SW 1271 (cell line): ENCODE data around the gene ARHGAP15.

Source experiments
- DNase-seq, 2 experiments: peaks; one replicate each; lab custom pipeline; 2025; lab: John Stamatoyannopoulos, UW

ARHGAP15 gene

DNA sequence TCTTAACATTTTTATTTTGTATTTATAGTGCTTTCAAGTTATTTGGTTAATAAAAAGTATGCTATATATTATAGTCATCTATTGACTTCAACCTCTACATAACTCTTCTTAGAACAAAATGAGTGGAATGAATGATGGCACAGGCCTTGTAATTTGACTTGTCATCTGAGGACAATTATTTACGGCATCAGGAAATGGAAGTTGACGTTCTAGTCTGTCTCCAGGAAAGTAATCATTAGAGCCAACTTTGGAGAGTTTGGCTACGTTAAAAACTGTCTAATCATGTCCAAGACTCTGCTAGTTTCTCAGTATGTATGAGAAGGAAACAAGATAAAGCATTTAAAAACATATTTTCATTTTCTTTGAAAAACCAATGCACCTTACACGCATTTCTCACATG, 353.6 kb downstream of the ARHGAP15 start:
- no peak for DNase-seq

DNA sequence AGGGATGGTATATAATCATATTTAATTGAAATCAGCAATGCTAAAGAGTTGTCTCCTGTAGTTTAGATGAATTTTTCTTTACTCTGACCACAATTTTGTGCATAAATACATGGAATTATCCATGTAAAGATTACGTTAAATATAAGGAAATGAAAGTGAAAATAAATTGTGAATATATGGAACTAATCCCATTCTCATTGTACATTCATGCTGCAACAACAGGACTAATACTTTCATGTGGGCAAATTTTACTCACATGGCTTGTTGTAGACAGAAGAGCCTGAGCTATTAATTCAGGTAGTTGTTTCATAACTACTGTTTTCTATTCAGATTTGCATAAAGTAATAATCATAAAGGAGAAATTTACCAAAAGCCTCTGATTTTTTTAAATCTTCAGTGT, 357.8 kb downstream of the ARHGAP15 start:
- DNase-seq, result no peak

DNA sequence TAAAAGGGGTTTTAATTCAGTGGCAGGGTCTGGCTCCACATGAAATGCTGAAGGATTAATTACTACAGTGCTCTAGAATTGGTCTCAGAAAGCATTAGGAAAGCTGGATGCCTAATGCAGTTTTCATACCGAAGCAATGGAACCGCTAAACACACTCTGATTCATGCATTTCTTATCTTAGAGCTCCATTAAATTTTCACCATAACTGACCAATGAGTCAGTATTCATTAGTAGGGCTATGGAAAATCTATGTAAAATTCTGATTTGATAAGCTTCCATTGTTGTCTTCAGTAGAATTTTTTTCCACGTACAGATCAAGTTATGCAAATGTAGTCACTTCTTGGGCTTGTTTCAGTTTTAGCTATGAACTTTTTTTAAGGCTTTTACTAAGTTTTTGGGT, 359.9 kb downstream of the ARHGAP15 start:
- peak in 1 of 2 experiments; percentile 58 for DNase-seq

DNA sequence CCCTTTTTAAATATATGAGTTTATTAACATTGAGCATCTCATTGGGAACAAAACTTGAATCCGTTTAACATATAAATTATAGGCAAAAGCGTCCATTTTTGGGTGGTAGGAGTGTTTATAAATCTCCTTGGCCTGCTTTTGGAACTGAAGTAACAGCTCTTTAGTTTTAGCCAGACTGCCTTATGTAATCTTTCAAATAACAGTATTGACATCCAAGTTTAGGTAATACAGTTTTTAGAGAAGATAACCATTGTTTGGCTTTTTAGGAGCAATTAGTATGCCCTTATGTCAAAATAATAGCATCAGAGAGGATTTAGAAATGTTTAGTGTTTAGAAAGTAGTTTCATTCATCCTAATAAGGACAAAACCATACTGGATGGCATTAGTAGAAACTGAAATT, 361.9 kb downstream of the ARHGAP15 start:
- no peak for DNase-seq

DNA sequence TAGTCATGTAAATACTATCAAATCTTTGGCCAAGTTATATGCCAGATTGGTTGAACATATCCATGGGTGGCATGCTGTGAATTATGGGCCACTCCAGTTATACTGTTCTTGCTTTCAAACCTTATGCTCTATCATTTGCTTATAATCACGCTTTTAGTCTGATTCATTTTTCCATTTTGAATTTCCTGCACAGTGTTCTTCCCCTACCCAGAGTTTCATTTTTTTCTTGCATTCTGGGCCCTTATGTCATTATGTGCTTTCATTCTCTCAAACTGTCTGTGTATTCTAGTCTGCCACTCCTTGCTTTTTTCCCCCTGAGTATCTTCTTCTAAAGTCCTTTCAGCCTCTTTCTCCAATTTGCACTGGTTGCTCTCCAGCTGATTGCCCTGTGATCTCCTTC, 364.1 kb downstream of the ARHGAP15 start:
- no peak for DNase-seq

DNA sequence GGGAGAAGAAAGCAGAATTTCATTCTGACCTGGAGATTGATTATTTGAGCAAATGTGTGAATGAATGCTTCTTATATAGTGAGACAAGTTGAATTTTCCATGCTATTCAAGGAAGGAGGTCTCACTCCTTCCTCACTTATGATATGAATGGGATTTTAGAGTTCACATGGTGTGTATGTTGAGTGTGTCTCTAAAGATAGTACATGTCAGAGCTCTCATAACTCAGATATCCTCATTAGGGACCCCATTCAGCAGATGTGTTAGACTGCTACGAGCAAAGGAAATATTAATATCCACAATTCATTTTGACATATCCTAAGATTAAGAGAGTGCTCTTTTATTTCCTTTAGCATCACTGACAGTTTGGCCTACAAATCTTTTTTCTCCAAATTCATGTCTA, 368.5 kb downstream of the ARHGAP15 start:
- DNase-seq, result no peak

DNA sequence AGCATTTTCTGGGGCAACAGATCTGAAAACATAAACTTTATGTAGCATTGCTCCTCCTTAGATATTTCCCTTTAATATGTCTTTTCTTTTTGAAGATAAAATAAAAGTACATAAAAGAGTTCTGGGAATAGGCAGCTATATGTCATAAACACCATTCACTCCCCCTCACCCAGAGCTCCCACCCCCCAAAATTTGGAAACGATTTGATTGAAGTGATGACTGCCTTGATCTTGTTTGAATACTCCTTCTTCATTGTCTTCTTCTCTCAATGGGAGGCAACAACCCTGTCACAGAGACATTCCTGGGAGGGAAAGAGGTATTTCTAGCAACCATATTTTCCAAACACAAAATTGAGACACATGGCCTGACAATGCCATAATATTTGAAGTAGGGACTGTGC, 369.3 kb downstream of the ARHGAP15 start:
- DNase-seq, result no peak

DNA sequence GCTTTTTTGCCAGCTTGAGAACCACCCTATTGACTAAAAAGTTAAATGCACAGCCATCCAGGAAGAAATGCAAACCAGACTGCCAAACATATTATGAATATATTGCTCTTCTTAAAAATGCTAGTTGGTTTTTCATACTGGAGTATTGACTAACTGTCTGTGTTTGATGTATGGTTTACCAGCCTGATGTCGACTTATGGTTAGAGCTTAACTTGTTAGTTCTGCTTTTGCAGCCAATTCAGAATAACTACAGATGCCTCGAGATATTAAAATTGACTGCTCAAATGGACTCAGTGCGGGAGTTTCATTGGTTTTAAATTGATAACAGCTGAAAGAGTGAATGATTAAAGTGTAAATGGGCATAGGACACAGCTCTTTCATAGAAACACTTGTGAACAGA, 369.8 kb downstream of the ARHGAP15 start:
- DNase-seq, result no peak

DNA sequence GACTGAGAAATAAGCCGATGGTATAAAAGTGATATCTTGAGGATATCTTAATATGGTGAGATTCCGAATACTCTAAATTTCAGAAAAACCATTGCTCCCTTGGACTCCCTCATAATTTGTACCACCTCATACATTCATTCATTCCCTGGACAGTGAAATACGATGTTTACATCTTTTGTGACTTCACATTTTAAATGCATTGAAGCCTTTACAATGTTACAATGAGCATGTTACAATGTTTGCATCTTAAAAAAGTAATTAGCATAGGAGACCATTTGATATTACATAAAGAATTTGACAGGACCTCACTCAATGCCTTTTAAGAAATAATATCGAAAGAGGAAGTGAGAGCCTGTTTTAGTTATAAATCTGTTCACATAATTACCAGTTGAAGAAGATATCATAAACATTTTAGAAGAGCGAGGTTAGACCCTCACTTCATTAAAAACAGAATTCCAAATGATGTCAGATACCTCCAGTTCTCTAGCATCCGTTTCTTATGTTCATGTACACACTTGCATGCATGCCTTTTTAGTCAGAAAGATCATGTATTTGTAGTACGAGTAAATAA, 372.0 kb downstream of the ARHGAP15 start:
- DNase-seq, result no peak

DNA sequence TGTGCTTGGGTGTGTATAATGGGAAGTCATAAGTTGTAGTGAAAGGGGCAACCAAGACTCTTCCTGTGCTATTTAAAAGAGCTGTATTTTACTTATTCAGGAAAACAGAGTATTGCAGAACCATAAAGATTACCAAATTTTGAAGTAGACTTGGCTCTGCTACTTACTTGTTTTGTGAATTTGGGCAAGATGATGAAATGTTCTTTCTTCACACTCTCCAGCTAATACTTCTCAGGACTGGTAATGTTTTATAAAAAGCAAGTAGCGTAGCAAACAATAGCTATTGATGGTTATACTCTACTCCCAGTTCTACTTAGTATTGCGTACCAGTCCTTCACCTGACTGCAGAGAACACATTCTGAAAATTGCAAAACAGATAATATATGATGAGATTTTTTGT, 374.1 kb downstream of the ARHGAP15 start:
- DNase-seq, result no peak

DNA sequence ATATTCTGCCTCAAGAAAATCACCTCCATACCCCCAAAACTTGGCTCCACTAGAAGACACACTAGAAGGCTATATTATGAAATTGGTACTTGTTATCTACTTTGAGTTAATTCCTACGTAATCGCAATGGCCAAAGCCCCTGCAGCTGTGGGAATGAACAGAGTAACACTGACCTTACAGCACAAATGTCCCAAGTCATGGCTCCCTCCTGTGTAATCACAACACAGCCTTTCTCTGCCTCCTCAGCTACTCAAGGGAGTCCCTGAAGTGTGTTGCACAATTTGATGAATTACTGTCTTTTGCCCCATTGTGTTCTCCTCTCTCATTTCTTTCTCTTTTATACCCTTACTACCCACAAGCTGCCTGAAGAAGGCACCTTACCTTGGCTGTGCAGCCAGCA, 375.2 kb downstream of the ARHGAP15 start:
- no peak for DNase-seq

DNA sequence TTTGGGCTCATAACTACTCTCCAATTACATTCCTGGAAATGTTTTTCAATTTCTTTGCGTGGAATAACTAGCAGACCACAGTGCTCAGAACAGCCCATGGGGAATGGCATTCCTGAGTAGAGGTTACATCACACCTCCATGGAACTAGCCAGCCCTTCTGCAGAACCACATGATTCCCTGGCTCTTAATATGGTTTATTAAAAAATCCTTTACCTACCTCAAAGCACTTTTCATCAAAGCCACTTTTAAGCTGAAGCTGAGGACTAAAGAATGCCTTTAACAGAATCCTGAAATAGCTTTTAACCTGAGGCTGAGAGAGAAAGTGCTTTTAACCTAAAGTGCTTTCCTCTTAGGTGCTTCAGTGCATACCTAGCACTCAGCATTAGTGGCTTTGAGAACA, 376.3 kb downstream of the ARHGAP15 start:
- no peak for DNase-seq

DNA sequence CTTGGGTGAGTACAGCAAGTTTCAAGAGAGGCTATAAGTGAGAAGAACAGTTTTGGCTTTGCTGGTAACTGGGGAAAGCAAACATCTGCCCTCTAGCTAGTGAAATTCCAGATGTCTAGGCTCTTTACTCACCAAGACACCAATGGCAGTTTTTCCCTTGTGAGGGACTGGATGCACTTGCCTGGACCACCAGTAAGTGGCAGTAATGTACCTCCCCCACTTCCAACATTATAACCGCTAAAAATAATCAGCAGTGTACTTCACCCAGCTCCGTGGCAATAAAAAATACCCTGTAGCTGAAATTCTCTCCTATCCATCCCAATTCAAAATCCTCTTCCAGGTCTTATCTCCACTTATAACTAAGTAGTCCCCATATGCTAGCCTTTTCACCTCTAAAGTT, 383.9 kb downstream of the ARHGAP15 start:
- peak in 1 of 2 experiments; percentile 1 for DNase-seq

DNA sequence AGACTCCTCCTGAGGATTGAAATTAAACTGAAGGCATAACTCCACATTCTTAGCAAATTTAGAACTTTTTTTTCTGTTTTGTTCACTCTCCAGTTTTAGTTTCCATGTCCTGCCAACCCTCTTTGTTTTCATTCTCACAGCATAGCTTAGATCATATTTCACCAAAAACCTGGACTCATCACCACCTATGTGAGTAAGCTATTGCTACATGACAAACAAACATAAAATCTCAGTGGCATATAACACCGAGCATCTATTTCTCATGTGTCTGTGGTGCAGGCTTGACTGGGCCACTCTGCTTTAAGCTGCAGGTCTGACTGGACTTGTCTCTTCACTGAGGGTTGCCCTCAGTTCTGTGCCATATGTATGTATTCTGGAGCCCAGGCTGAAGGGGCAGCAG, 385.2 kb downstream of the ARHGAP15 start:
- DNase-seq, result no peak

DNA sequence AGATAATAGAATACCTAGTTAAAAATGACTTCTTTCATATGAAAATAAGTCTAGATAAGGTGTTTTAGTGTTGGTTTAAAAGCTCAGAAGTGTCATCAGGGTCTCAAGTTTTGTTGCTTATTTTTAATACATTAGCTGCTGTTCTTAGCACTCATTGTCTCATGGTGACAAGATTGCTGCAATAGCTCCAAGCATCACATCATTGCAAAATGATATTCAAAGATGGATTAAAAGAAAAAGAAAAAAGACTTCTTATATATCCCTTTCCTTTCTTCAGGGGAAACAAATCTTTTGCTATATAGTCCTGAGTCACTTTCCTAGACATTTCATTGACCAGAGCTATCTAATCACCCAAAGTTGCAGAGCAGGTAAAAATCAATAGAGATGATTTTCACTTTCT, 386.1 kb downstream of the ARHGAP15 start:
- DNase-seq, result no peak

DNA sequence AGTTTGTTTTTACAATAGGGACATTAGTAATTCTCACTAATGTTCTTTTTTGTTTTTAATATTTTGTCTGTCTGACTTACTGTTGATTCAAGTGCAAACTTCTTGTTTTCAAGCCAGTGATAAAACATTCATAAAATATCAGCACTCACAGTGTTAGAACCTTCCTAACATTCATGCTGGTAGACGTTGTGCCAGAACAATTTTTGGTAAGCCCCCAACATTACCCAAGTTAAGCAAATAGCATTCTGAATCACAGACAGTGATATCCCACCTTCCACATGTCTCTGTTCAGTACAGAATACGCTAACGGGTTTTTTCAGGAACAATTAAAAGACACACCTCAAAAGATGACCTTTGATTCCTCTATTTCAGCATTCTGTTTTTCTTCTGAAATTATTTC, 390.3 kb downstream of the ARHGAP15 start:
- no peak for DNase-seq

DNA sequence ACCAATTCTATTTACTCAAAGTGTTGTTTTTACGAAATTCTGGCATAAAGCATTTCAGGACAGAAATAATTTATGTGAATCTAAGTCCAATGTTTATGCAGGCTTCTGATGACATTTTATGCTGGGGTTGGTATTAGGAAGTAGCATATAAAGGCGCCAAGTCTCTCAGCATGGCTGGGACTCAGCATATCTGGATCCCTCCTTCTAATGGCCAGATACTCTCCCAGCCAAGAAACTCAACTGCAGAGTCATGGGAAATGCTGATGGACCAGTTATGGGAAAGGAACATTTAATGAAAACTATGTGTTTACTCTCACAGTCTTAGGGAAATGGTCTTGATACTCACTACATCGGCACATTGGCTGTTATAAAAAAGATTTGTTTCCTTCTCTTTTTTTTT, 392.2 kb downstream of the ARHGAP15 start:
- DNase-seq, result no peak

DNA sequence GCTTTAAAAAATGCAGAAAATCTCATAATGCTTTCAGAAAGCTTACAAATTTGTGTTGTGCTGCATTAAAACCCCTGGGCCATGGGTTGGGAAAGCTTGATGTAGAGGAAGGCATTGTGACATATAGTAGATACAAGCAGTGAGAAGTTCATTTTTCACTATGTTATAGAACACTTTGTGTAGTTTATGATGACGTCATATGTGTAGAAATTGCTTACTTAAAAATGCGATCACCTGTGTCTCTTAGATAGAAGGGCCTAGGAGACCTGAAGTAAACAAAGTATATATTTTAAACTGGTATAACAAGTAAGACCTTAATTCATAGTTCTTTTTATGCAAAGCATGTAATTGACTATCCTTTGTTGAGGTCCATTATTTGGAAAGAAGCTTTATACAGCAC, 393.5 kb downstream of the ARHGAP15 start:
- DNase-seq, result no peak

DNA sequence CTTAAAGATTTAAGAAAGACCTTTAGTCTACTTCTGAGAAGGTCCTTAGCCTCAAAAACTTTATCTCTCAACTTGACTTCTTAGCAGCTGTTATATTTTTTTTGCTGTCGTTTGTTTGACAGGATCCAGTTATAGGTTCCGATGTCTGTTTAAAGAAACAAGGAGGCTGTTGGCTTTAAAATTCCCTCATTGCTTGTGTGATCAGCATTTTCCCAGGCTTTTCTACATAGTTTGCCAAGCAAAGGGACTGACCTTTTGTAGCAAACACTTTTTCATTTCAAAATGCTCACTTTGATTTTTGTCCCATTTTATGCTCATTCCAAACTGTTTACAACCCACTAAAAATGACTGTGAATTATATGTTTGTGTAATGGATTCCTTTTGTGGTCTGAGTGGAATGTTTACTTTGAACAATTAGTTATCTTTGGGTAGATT, 394.9 kb downstream of the ARHGAP15 start:
- DNase-seq, result no peak

DNA sequence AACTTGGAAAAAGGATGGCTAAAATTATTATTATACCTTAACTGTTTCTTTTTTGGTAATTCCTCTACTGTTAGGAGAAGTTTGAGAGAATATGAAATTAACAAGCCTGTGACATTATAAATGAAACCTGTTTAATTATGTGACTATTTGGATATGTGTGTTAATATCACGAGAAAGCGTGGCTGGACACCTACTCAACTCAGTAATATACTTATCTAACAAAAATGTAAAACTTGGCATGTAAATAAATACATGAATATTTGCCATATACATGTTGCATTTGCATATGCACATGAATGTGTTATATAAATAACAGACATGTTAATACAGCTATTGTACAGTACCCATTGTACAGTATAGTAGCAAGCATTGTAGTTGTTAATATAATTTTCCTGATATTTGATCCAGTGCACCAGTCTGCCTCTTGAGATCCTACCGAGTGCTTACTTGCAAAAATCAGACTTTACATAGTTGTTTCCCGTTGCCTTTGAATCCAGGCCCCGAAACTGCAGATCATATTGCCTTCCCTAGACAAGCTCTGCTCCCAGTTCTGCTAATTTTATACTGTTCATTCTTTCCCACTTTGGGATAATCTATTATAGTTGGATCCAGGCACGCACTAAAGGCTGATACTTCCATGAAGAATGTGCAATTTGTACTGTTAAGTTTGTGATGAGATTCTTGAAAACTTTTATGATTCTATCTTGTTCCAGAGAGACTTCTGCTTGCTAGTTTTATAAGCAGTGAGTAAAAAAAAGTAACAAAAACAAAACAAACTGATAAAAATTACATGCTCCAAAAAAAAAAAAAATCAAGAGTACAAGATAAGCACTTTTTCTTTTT, 395.6 kb downstream of the ARHGAP15 start:
- no peak for DNase-seq

DNA sequence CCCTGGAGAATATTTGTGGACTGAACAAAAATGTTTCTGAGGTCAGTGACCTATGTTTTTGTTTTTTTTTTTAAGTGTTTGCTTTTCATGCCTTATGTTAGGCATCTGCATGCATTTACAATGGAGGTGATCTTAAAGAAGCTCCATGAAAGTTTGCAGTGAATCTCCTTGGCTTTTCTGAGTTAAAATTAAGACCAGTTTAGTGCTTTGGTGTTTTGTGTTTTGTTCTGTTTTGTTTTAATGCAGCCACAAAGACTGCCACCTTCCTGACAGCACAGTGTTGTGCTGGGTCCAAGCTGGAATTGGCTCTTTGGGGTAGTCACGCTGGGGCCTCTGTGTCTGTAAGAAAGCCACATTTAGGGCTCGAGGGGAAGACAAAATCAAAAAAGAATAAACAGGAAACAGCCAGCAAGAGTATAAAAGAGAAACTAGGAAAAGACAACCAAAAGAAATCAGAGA, 396.2 kb downstream of the ARHGAP15 start:
- no peak for DNase-seq

DNA sequence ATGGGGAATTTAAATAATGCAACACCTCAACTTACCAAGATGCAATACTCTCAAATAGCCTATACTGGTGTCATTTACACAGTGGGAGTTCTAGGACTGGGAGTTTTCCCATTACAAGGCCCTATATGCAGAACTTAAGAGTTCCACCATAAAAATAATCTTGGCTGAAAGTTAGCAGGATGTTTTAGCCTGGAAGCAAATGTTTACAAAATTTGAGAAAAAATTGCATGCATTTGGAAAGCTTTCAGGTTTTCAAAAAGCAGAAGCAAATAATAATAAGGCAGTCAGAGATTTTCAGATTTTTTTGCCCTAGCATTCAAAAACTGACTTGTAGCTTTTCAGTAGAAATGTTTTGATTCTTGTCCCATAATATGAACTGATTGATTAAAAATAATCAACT, 397.3 kb downstream of the ARHGAP15 start:
- DNase-seq, result no peak

DNA sequence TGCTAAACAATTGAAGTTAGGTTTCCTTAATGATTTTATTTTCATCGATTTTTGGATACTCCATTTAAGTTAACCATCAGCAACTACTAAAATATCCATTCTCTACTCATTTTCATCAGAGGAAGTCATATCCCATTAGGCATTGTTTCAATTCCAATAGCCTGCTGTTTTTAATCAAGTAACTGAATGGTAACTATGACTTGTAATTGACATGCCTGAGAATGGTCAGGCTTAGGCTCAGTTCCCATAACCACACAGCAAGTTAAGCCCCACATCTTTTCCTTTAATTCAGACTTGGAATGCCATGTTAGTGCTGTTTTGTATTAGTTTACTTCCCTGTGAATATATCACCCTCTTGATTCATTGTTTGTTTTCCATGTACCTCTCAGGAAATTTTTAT, 398.8 kb downstream of the ARHGAP15 start:
- DNase-seq, result no peak
